KOPT-K1 (cell line): ENCODE data around the gene ANKUB1.

Experiments
- H3K27ac ChIP-seq: fragments of 200-600 bp; sonication (generic); 2 replicates; pipeline ENCODE4 v1.5.1; 2016; ENCODE audit warnings: antibody characterized with exemption, mild to moderate bottlenecking, low read depth, low read length; ENCODE audit not compliant: poor library complexity, severe bottlenecking
- H3K36me3 ChIP-seq: fragments of 200-600 bp; sonication (generic); 2 replicates; pipeline ENCODE4 v1.5.1; 2017; ENCODE audit warnings: antibody characterized with exemption, mild to moderate bottlenecking, low read length, moderate library complexity; ENCODE audit not compliant: insufficient read depth
- H3K9me3 ChIP-seq: fragments of 200-600 bp; sonication (generic); 2 replicates; pipeline ENCODE4 v1.5.1; 2017; ENCODE audit warnings: antibody characterized with exemption, low read length, mild to moderate bottlenecking; ENCODE audit not compliant: insufficient read depth, poor library complexity, severe bottlenecking

ANKUB1 gene

GRCh38 chr3:149784064-149784704 is 8.2 kb downstream of the ANKUB1 start:
- Histone ChIP-seq H3K36me3 (no peaks in the 10 kb centered on the region), H3K9me3 (no peaks in the 10 kb centered on the region), H3K27ac (no peak overlapping the region)

GRCh38 chr3:149783576-149783975 is 8.8 kb downstream of the ANKUB1 start:
- Histone ChIP-seq H3K9me3 (no peaks in the 10 kb centered on the region), H3K36me3 (no peaks in the 10 kb centered on the region), H3K27ac (no peak overlapping the region)

DNA sequence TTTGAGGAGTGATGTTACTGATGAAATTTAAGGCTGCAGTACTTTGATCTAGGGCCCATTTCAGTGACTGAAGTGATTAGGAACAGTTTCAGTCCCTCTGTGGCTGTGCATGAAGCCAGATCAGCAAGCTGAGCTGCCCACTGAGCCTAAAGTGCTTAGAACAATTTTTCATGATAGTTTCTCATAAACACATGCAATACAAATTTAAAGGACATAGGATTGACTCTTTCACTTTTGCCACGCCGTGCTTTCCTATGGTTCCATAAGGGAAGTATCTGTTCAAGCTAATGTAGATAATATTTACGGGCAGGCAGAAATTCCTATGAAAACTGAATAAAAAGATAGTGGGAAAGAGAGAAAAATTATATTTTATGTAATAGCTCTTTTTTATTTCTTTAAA is 10.6 kb downstream of the ANKUB1 start:
- Histone ChIP-seq H3K9me3 (no peaks in the 10 kb centered on the region), H3K36me3 (no peaks in the 10 kb centered on the region), H3K27ac (no peak overlapping the region)

- Histone ChIP-seq H3K9me3 (no peaks in the 10 kb centered on the region), H3K27ac (no peak overlapping the region)
Measured at GRCh38 chr3:149781211-149781610, 11.1 kb downstream of the ANKUB1 start.

GRCh38 chr3:149777414-149778214 is 14.7 kb downstream of the ANKUB1 start:
- Histone ChIP-seq H3K27ac (no peak overlapping the region), H3K9me3 (no peaks in the 10 kb centered on the region), H3K36me3 (no peaks in the 10 kb centered on the region)

More at GRCh38 chr3:149781211-149781610, 11.1 kb downstream of the ANKUB1 start:
- H3K36me3 ChIP-seq = no peaks in the 10 kb centered on the region

DNA sequence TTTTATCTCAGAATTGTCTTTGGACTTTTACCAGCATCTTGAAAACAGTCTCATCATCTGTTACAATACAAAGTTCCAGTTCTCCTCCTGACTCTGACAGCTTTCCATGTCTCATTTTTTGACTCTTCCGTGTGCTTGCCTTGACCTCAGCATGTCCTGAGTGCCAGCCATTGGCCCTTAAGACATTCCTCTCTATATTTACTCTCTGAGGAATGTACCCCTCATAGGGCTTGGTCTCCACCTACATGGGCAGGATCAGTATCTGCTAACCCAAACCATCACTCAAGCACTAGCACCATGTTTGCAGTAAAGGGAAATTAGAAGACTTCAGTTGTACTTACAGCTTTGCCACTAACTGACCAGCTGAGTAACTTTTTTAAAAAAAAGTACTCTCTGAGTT is 16.2 kb downstream of the ANKUB1 start:
- no peak overlapping the region for H3K27ac ChIP-seq
- no peaks in the 10 kb centered on the region for H3K9me3 ChIP-seq
- H3K36me3 ChIP-seq = no peaks in the 10 kb centered on the region

DNA sequence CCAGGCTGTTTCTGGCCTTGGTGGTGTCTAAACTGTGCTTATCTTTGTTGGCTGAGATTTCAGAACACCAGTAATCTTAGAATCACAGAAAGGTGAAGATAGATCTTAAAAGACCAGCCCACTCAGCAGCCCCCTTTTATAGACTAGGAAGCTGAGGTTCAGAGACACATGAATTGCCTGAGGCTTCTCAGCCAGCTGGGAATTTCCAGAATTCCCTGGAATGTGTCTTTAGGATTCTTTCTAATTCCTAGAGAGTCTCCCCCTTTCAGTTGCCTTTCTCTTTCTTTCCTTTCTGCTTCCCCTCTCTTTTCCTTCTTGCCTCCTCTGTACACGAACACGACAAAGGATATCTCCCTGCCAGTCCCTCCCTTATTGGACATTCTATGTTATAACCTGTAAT is 19.5 kb downstream of the ANKUB1 start:
- Histone ChIP-seq H3K27ac (no peak overlapping the region), H3K36me3 (no peaks in the 10 kb centered on the region), H3K9me3 (no peaks in the 10 kb centered on the region)

DNA sequence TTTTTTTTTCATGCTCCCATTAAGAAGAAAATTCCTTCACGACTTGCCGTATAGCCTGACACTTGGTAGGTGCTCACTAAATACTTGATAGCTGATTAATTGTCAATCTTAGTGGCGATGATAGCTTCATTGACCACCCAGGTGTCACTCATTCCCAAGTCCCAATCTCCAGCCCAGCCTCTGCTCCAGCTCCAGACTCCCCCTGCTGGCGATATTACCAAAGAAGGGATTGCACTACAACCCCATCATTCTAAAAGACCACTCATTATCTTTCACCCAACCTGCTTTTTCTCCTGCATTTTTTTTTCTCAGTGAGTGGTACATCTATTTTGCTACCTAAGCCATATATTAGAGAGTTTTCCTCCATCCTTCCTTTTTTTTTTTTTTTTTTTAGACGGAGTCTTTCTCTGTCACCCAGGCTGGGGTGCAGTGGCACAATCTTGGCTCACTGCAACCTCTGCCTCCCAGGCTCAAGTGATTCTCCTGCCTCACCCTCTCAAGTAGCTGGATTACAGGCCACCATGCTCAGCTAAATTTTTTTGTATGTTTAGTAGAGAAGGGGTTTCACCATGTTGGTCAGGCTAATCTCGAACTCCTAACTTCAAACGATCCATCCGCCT is 20.6 kb downstream of the ANKUB1 start:
- Histone ChIP-seq H3K9me3 (no peaks in the 10 kb centered on the region), H3K27ac (no peak overlapping the region), H3K36me3 (no peaks in the 10 kb centered on the region)

GRCh38 chr3:149770246-149770645 is 22.1 kb downstream of the ANKUB1 start:
- Histone ChIP-seq H3K36me3 (no peaks in the 10 kb centered on the region), H3K27ac (no peak overlapping the region)

GRCh38 chr3:149768704-149769103 is 23.6 kb downstream of the ANKUB1 start:
- Histone ChIP-seq H3K36me3 (no peaks in the 10 kb centered on the region), H3K9me3 (no peaks in the 10 kb centered on the region), H3K27ac (no peak overlapping the region)

More at GRCh38 chr3:149770246-149770645, 22.1 kb downstream of the ANKUB1 start:
- H3K9me3 ChIP-seq = no peaks in the 10 kb centered on the region

GRCh38 chr3:149767720-149768119 is 24.6 kb downstream of the ANKUB1 start:
- H3K27ac ChIP-seq = no peak overlapping the region
- no peaks in the 10 kb centered on the region for H3K36me3 ChIP-seq
- no peaks in the 10 kb centered on the region for H3K9me3 ChIP-seq

DNA sequence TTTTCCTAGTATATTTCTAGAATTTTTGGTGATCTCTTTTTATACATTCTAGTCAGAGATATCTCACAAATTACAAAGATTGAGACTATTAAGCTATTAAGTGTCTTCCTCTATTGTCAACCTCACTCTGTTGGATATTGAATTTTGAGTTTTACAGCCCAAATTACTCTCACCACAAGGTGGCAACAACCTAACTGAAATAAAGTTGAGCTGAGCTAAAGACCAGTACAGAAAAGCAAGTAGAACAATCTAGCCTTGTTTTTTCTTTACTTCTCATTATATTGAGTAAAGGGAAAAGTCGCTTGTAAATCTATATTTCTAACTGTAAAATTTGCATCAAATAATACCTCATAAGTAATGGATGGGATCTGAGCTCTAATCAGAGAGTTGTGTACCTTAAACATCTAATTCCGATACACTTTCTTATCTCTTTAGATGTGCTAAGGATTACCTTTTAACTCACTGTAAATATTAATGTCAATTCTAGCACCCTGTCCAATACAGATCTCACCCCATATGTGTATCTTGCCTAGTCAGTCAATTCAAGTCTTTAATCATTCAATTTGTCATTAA is 26.5 kb downstream of the ANKUB1 start:
- no peak overlapping the region for H3K27ac ChIP-seq
- H3K36me3 ChIP-seq = no peaks in the 10 kb centered on the region
- no peaks in the 10 kb centered on the region for H3K9me3 ChIP-seq

GRCh38 chr3:149764302-149764701 is 28.1 kb downstream of the ANKUB1 start:
- no peaks in the 10 kb centered on the region for H3K9me3 ChIP-seq

DNA sequence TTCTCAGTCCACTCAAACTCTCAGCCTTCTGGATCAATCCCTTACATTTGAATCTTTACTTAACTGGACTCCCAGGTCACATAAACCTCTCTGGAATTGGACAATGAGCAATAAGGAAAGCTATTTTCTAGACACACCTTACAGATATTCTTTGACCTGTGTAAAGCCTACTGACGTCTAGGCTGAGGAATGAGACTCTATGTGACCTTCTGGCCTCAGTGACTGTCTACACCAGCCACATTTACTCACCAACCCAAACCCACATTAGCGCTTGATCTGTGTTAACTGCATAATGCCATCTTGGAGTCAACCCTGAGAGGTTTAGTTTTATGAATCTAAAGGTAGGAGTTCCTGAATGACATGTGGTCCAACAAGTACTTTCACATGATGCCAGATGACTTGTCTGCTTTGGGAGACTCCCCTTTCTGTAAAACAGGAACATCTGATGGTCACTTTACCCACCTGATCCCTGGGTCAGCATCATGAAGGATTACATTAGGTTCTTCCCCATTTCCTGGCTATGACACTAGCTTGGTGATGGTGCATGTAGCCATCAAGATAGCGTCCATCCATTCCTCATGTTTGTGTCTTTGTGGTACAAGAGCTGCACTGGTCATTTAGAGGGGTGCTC is 28.7 kb downstream of the ANKUB1 start:
- Histone ChIP-seq H3K36me3 (no peaks in the 10 kb centered on the region), H3K27ac (no peak overlapping the region), H3K9me3 (no peaks in the 10 kb centered on the region)

More at GRCh38 chr3:149764302-149764701, 28.1 kb downstream of the ANKUB1 start:
- H3K27ac ChIP-seq = no peak overlapping the region
- no peaks in the 10 kb centered on the region for H3K36me3 ChIP-seq

- Histone ChIP-seq H3K9me3 (no peaks in the 10 kb centered on the region), H3K27ac (no peak overlapping the region), H3K36me3 (peaks cover 14% of the 10 kb centered on the region)
Measured at GRCh38 chr3:149753717-149754116, 38.6 kb downstream of the ANKUB1 start.
